ENCODE measurements around the gene SLC2A10.

SLC2A10 gene

DNA sequence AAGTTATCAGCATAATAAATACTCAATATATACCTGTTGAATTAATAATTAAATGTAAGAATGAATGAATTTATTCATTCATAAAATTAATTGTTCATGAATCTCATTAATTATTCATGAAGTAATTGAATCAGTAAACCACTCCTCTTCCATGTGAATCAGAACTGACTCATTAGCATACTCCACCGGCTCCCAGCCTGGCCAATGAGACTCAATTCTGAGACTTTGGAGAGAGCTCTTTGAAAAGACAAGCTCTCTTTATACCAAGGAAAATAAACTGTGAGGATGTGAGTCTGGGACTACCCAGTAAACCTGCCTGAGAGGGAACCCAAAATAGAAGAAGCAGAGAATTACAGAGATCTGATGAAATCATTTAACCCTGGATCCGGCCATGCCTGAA lies 8.4 kb upstream of the SLC2A10 start:
- H3F3A ChIP-seq (ENCODE audit: insufficient read depth) = no peaks in the 10 kb centered on the region
- H2AFZ ChIP-seq (ENCODE audit: low read depth, low read length, severe bottlenecking) = no peak overlapping the region
- H3K4me2 ChIP-seq (ENCODE audit: low read depth, low read length, poor library complexity, severe bottlenecking) = no peak overlapping the region
- no peaks in the 10 kb centered on the region for H3K79me2 ChIP-seq (ENCODE audit: insufficient read depth, low read length)
- no peaks in the 10 kb centered on the region for H3K36me3 ChIP-seq (ENCODE audit: low read length)
- H3K9me2 ChIP-seq (replicated peaks; ENCODE audit: insufficient read depth, low read length) = no peaks in the 10 kb centered on the region
- H4K20me1 ChIP-seq (ENCODE audit: low read depth, low read length) = no peaks in the 10 kb centered on the region
- TF ChIP-seq, protein P1, sequence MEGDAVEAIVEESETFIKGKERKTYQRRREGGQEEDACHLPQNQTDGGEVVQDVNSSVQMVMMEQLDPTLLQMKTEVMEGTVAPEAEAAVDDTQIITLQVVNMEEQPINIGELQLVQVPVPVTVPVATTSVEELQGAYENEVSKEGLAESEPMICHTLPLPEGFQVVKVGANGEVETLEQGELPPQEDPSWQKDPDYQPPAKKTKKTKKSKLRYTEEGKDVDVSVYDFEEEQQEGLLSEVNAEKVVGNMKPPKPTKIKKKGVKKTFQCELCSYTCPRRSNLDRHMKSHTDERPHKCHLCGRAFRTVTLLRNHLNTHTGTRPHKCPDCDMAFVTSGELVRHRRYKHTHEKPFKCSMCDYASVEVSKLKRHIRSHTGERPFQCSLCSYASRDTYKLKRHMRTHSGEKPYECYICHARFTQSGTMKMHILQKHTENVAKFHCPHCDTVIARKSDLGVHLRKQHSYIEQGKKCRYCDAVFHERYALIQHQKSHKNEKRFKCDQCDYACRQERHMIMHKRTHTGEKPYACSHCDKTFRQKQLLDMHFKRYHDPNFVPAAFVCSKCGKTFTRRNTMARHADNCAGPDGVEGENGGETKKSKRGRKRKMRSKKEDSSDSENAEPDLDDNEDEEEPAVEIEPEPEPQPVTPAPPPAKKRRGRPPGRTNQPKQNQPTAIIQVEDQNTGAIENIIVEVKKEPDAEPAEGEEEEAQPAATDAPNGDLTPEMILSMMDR (IDR thresholded peaks at IDR 0.05; ENCODE audit: insufficient read depth, low read length, poor library complexity, severe bottlenecking) = no peak
- TF ChIP-seq EZH2phosphoT487 (conservative IDR thresholded peaks at IDR 0.05; ENCODE audit: low read length) = no peak
- no peak overlapping the region for H3K9ac ChIP-seq (ENCODE audit: low read length)
- no peak overlapping the region for H3K4me3 ChIP-seq (ENCODE audit: insufficient read depth, low read length, poor library complexity, severe bottlenecking)
- H3K9me3 ChIP-seq (ENCODE audit: insufficient read depth, low read length) = no peaks in the 10 kb centered on the region
- no peak overlapping the region for H3K27ac ChIP-seq (ENCODE audit: low read depth, low read length)
- no peaks in the 10 kb centered on the region for H3K27me3 ChIP-seq (ENCODE audit: low read length)

DNA sequence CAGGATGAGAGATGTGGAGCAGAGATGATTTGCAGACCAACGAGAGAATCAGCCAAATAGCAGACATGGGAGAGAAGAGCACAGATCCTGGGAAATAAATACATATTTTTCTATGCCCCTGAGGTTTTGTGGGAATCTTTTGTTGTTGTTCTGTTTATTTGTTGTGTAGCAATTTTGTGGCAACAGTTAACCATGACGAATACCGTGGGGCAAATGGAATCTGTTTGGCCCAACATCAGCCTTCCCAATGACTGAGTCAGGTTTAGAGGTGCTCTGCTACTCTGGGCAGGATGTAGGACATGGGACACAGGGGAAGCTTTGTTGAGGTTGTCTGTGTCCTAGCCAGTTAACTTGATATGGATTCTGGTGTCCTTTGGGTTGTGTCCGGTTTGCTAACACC lies 7.9 kb upstream of the SLC2A10 start:
- Histone ChIP-seq H3K79me2 (ENCODE audit: insufficient read depth, low read length) (no peaks in the 10 kb centered on the region), H3K9ac (ENCODE audit: low read length) (no peak overlapping the region), H3F3A (ENCODE audit: insufficient read depth) (no peaks in the 10 kb centered on the region), H2AFZ (ENCODE audit: low read depth, low read length, severe bottlenecking) (no peak overlapping the region), H3K4me3 (ENCODE audit: insufficient read depth, low read length, poor library complexity, severe bottlenecking) (no peak overlapping the region), H3K27ac (ENCODE audit: low read depth, low read length) (no peak overlapping the region), H3K9me2 (replicated peaks; ENCODE audit: insufficient read depth, low read length) (no peaks in the 10 kb centered on the region), H4K20me1 (ENCODE audit: low read depth, low read length) (no peaks in the 10 kb centered on the region), H3K9me3 (ENCODE audit: insufficient read depth, low read length) (0 out of 2 replicates have a peak, but pooled peaks cover under 1% of the 10 kb centered on the region), H3K4me2 (ENCODE audit: low read depth, low read length, poor library complexity, severe bottlenecking) (no peak overlapping the region), H3K27me3 (ENCODE audit: low read length) (no peaks in the 10 kb centered on the region), H3K36me3 (ENCODE audit: low read length) (no peaks in the 10 kb centered on the region)
- no peak for TF ChIP-seq EZH2phosphoT487 (conservative IDR thresholded peaks at IDR 0.05; ENCODE audit: low read length)
- TF ChIP-seq, protein P1 (IDR thresholded peaks at IDR 0.05; ENCODE audit: insufficient read depth, low read length, poor library complexity, severe bottlenecking) = no peak

DNA sequence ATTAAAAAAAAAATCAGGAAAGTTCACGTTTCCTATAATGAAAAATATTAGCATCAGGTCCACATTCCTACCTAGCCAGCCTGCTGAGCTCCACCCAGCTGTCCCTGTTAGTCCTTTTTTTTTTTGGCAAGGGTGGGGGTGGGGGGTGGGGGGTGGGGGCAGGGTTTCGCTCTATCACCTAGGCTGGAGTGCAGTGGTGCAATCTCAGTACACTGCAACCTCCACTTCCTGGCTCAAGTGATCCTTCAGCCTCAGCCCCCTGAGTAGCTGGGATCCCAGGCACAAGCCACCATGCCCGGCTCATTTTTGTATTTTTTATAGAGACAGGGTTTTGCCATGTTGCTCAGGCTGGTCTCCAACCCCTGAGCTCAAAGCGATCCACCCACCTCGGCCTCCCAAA lies 7.5 kb upstream of the SLC2A10 start:
- H2AFZ ChIP-seq (ENCODE audit: low read depth, low read length, severe bottlenecking) = no peak overlapping the region
- no peak overlapping the region for H3K9ac ChIP-seq (ENCODE audit: low read length)
- no peaks in the 10 kb centered on the region for H4K20me1 ChIP-seq (ENCODE audit: low read depth, low read length)
- no peaks in the 10 kb centered on the region for H3K36me3 ChIP-seq (ENCODE audit: low read length)
- H3K9me2 ChIP-seq (replicated peaks; ENCODE audit: insufficient read depth, low read length) = no peaks in the 10 kb centered on the region
- 0 out of 2 replicates have a peak, but pooled peaks cover 5% of the 10 kb centered on the region for H3K9me3 ChIP-seq (ENCODE audit: insufficient read depth, low read length)
- no peak overlapping the region for H3K27ac ChIP-seq (ENCODE audit: low read depth, low read length)
- H3F3A ChIP-seq (ENCODE audit: insufficient read depth) = no peaks in the 10 kb centered on the region
- H3K27me3 ChIP-seq (ENCODE audit: low read length) = no peaks in the 10 kb centered on the region
- TF ChIP-seq, protein P1 (IDR thresholded peaks at IDR 0.05; ENCODE audit: insufficient read depth, low read length, poor library complexity, severe bottlenecking) = no peak
- no peak for TF ChIP-seq EZH2phosphoT487 (conservative IDR thresholded peaks at IDR 0.05; ENCODE audit: low read length)
- no peak overlapping the region for H3K4me2 ChIP-seq (ENCODE audit: low read depth, low read length, poor library complexity, severe bottlenecking)
- H3K4me3 ChIP-seq (ENCODE audit: insufficient read depth, low read length, poor library complexity, severe bottlenecking) = no peak overlapping the region
- no peaks in the 10 kb centered on the region for H3K79me2 ChIP-seq (ENCODE audit: insufficient read depth, low read length)
